ENCODE measurements around the gene NOVA2.
A peak's percentile ranks its signal among the peaks of the same experiment; 100 is the strongest.

Gene NOVA2

DNA sequence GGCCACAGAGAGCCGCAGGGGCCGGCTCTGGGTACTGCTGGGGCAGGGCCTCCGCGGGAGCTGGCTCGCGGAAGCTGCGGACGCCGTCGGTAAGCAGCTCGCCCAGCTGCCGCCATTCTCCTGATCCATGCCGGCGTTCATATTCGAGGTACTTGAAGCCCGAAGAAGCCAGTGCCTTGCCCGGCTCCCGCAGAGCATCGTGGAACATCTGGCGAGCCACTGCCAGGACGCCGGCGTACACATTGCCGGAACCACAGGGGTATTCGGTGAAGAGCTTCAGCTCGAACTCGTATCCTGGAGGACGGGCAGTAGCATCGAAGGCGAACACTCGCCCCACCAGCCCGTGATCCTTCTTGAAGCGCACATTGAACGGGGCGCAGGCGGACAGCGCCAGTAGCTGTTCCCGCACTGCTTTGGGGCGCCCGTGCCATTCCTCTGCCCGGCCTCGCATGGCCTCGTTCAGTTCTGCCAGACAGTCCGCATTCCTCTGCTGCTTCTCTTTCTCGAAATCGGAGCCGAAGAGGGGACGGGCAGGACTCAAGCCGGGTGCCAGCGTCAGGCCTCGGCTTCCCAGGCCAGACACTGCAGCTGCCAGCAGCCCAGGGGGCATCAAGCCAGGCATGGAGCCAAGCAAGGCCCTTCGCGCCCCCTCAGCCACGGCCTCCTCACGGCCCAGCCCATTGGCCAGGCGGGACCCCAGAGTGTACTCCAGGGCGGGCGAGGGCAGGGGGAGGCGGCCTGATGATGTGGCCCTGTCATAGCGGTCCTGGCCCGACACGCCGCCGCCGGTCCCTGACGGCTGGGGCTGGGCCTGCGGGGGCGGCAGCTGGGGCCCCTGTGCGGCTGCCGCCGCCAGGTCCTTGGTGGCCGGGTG, 88.7 kb downstream of the NOVA2 start:
- Histone ChIP-seq H2AFZ (ENCODE audit: low read depth, low read length) (no peak overlapping the region), H3K4me1 (ENCODE audit: insufficient read depth, low read length) (peaks cover 20% of the 10 kb centered on the region), H3K36me3 (ENCODE audit: insufficient read depth, low read length) (peaks cover 16% of the 10 kb centered on the region), H3K9me3 (ENCODE audit: low read length) (no peaks in the 10 kb centered on the region), H3K4me3 (ENCODE audit: low read length) (peak overlapping the region; percentile 74), H3K27me3 (ENCODE audit: insufficient read depth, low read length) (no peaks in the 10 kb centered on the region)

- Histone ChIP-seq H3K27me3 (ENCODE audit: insufficient read depth, low read length) (no peaks in the 10 kb centered on the region), H3K36me3 (ENCODE audit: insufficient read depth, low read length) (peaks cover 16% of the 10 kb centered on the region), H3K4me1 (ENCODE audit: insufficient read depth, low read length) (peaks cover 20% of the 10 kb centered on the region), H3K4me3 (ENCODE audit: low read length) (no peak overlapping the region), H3K9me3 (ENCODE audit: low read length) (no peaks in the 10 kb centered on the region), H2AFZ (ENCODE audit: low read depth, low read length) (no peak overlapping the region)
Measured at GRCh38 chr19:45883881-45884681, 89.6 kb downstream of the NOVA2 start.
